SK-N-MC (cell line): ENCODE measurements around the gene PDE6A.
"Not testable (repeated sequence)": the region's sequence is repeated elsewhere in the genome, so short reads cannot be mapped to it uniquely, and the experiment has no call there.

Experiments used
- DNase-seq: peaks from one replicate; pipeline ENCODE4 v3.0.0-alpha.2; 2011; ENCODE audit warnings: low read depth, low spot score
- H3K27ac ChIP-seq: fragments of 200-600 bp; sonication (generic); 2 replicates; pipeline ENCODE4 v1.5.1; 2016; ENCODE audit warnings: mixed run types
- H3K36me3 ChIP-seq: fragments of 200-600 bp; sonication (generic); 2 replicates; pipeline ENCODE4 v1.6.1; 2017; ENCODE audit warnings: antibody characterized with exemption, low read length, mixed read lengths; ENCODE audit not compliant: insufficient read depth
- H3K4me3 ChIP-seq: fragments of 200-600 bp; sonication (generic); 2 replicates; pipeline ENCODE4 v1.5.1; 2016
- H3K9ac ChIP-seq: fragments of 200-600 bp; sonication (generic); 2 replicates; pipeline ENCODE4 v1.8.0; 2017; ENCODE audit warnings: mixed run types, mixed read lengths; ENCODE audit not compliant: insufficient read length
- H3K9me3 ChIP-seq: fragments of 200-600 bp; sonication (generic); 2 replicates; pipeline ENCODE4 v1.6.1; 2017; ENCODE audit warnings: low read depth, mild to moderate bottlenecking, antibody characterized with exemption, low read length, moderate library complexity, mixed read lengths
- EZH2 ChIP-seq: fragments of 200-600 bp; sonication (generic); IDR thresholded peaks from one replicate; pipeline ENCODE4 v1.6.1; 2017; ENCODE audit warnings: antibody characterized with exemption
- FOXP2 ChIP-seq: optimal IDR thresholded peaks from 2 replicates; pipeline ENCODE3; 2011; ENCODE audit warnings: mild to moderate bottlenecking, moderate library complexity; ENCODE audit not compliant: insufficient read depth; ENCODE audit errors: extremely low read length, control extremely low read depth
- POLR2AphosphoS5 ChIP-seq: IDR thresholded peaks from 2 replicates; pipeline ENCODE4 v1.6.1; 2012; ENCODE audit warnings: mild to moderate bottlenecking, low read depth, low read length, borderline replicate concordance

PDE6A gene

GRCh38 chr5:149885513-149885912, 59.1 kb downstream of the PDE6A start:
- TF ChIP-seq EZH2, result no peak
- TF ChIP-seq FOXP2, result no peak
- TF ChIP-seq POLR2AphosphoS5, result no peak
- Histone ChIP-seq H3K9ac (no peak overlapping the region), H3K36me3 (no peaks in the 10 kb centered on the region), H3K9me3 (no peaks in the 10 kb centered on the region), H3K4me3 (no peak overlapping the region), H3K27ac (no peak overlapping the region)
- DNase-seq, result no peak

- Histone ChIP-seq H3K4me3 (no peak overlapping the region), H3K27ac (no peak overlapping the region), H3K9ac (no peak overlapping the region), H3K9me3 (no peaks in the 10 kb centered on the region), H3K36me3 (no peaks in the 10 kb centered on the region)
- DNase-seq, result no peak
- no peak for TF ChIP-seq POLR2AphosphoS5
Observed at GRCh38 chr5:149883550-149883949, 61.0 kb downstream of the PDE6A start.

GRCh38 chr5:149882633-149883032, 62.0 kb downstream of the PDE6A start:
- not testable (repeated sequence) for H3K4me3 ChIP-seq, H3K9me3 ChIP-seq, H3K27ac ChIP-seq, DNase-seq, H3K9ac ChIP-seq, H3K36me3 ChIP-seq

GRCh38 chr5:149881874-149882273, 62.7 kb downstream of the PDE6A start:
- no peaks in the 10 kb centered on the region for H3K36me3 ChIP-seq
- no peak overlapping the region for H3K27ac ChIP-seq
- H3K4me3 ChIP-seq, result no peak overlapping the region
- TF ChIP-seq POLR2AphosphoS5, result no peak
- TF ChIP-seq EZH2, result no peak
- TF ChIP-seq FOXP2, result no peak
- no peak overlapping the region for H3K9ac ChIP-seq
- DNase-seq, result no peak
- H3K9me3 ChIP-seq, result no peaks in the 10 kb centered on the region

GRCh38 chr5:149881069-149881622, 63.4 kb downstream of the PDE6A start:
- H3K4me3 ChIP-seq, result no peak overlapping the region
- DNase-seq, result no peak
- H3K36me3 ChIP-seq, result no peaks in the 10 kb centered on the region
- no peak overlapping the region for H3K27ac ChIP-seq
- no peak for TF ChIP-seq POLR2AphosphoS5
- TF ChIP-seq FOXP2, result no peak
- no peak for TF ChIP-seq EZH2
- no peaks in the 10 kb centered on the region for H3K9me3 ChIP-seq
- no peak overlapping the region for H3K9ac ChIP-seq

GRCh38 chr5:149879593-149879992, 65.0 kb downstream of the PDE6A start:
- not testable (repeated sequence) for H3K9me3 ChIP-seq, H3K4me3 ChIP-seq, H3K36me3 ChIP-seq, H3K9ac ChIP-seq, DNase-seq, H3K27ac ChIP-seq

- Histone ChIP-seq H3K36me3 (no peaks in the 10 kb centered on the region), H3K9me3 (no peaks in the 10 kb centered on the region), H3K9ac (no peak overlapping the region), H3K4me3 (no peak overlapping the region), H3K27ac (no peak overlapping the region)
- no peak for TF ChIP-seq EZH2
- no peak for TF ChIP-seq FOXP2
- no peak for DNase-seq
Observed at GRCh38 chr5:149878371-149878770, 66.2 kb downstream of the PDE6A start.

- Histone ChIP-seq H3K4me3 (no peak overlapping the region), H3K9me3 (no peaks in the 10 kb centered on the region), H3K27ac (no peak overlapping the region), H3K9ac (no peak overlapping the region), H3K36me3 (no peaks in the 10 kb centered on the region)
- DNase-seq, result no peak
- TF ChIP-seq EZH2, result no peak
- TF ChIP-seq POLR2AphosphoS5, result no peak
- TF ChIP-seq FOXP2, result no peak
Observed at GRCh38 chr5:149873896-149874295, 70.7 kb downstream of the PDE6A start.

- H3K9me3 ChIP-seq, result no peaks in the 10 kb centered on the region
- TF ChIP-seq FOXP2 (no peak), POLR2AphosphoS5 (no peak), EZH2 (no peak)
- no peak overlapping the region for H3K4me3 ChIP-seq
- DNase-seq, result no peak
- H3K36me3 ChIP-seq, result no peaks in the 10 kb centered on the region
- no peak overlapping the region for H3K9ac ChIP-seq
- H3K27ac ChIP-seq, result no peak overlapping the region
Observed at GRCh38 chr5:149872351-149873040, 72.1 kb downstream of the PDE6A start.
